ENCODE data around the gene DLG2.

Gene DLG2

GRCh38 chr11:83687787-83688186 lies 1939.4 kb downstream of the DLG2 start:
- no peaks in the 10 kb centered on the region for H3K36me3 ChIP-seq (ENCODE audit: insufficient read depth, low read length)
- H3K4me1 ChIP-seq (ENCODE audit: insufficient read depth, low read length): peaks cover 9% of the 10 kb centered on the region
- no peak overlapping the region for H3K4me3 ChIP-seq (ENCODE audit: low read length)
- H3K9me3 ChIP-seq (ENCODE audit: low read length): no peaks in the 10 kb centered on the region
- no peaks in the 10 kb centered on the region for H3K27me3 ChIP-seq (ENCODE audit: insufficient read depth, low read length)
- H2AFZ ChIP-seq (ENCODE audit: low read depth, low read length): no peak overlapping the region

GRCh38 chr11:83685730-83686129 lies 1941.4 kb downstream of the DLG2 start:
- Histone ChIP-seq H3K4me3 (ENCODE audit: low read length) (no peak overlapping the region), H3K4me1 (ENCODE audit: insufficient read depth, low read length) (peaks cover 24% of the 10 kb centered on the region), H3K27me3 (ENCODE audit: insufficient read depth, low read length) (no peaks in the 10 kb centered on the region), H2AFZ (ENCODE audit: low read depth, low read length) (no peak overlapping the region), H3K36me3 (ENCODE audit: insufficient read depth, low read length) (no peaks in the 10 kb centered on the region), H3K9me3 (ENCODE audit: low read length) (no peaks in the 10 kb centered on the region)

DNA sequence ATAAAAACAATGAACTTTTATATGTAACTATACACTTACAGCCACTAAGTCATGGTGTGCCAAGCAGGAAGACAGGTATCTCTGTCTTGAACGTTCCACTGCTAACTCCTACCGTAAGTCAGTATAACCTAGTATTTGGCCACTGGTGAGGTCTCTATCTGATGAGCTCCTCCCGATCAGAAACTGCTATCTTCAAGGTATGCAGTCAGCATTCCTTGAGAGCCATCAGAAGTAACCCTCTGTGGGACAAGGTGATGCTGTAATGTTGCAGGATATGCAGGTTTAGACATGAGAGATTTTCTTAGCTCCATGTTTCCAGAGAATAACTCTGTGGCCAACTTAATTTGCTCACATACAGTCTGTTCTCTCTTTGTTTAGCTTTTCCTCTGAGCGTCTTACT lies 1943.1 kb downstream of the DLG2 start:
- Histone ChIP-seq H3K4me1 (ENCODE audit: insufficient read depth, low read length) (peaks cover 30% of the 10 kb centered on the region), H2AFZ (ENCODE audit: low read depth, low read length) (no peak overlapping the region), H3K4me3 (ENCODE audit: low read length) (no peak overlapping the region), H3K36me3 (ENCODE audit: insufficient read depth, low read length) (no peaks in the 10 kb centered on the region), H3K9me3 (ENCODE audit: low read length) (no peaks in the 10 kb centered on the region), H3K27me3 (ENCODE audit: insufficient read depth, low read length) (no peaks in the 10 kb centered on the region)

DNA sequence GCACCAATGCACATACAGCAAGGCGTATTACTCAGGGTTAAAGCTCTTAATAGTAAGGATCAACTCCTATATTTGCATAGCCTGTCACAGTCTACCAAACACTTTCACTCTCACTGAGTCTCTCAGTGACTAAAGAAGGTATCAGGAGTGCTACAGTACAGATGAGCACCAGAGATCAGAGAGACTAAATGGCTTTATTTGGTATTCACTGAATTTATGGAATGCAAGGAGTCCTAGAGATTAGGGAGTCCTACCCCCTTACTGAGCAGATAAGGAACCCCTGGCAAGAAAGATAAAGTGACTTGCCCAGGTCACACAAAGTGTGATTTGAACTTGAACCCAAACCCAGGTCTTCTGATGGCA lies 1944.6 kb downstream of the DLG2 start:
- no peak overlapping the region for H2AFZ ChIP-seq (ENCODE audit: low read depth, low read length)
- no peaks in the 10 kb centered on the region for H3K27me3 ChIP-seq (ENCODE audit: insufficient read depth, low read length)
- no peaks in the 10 kb centered on the region for H3K9me3 ChIP-seq (ENCODE audit: low read length)
- H3K36me3 ChIP-seq (ENCODE audit: insufficient read depth, low read length): no peaks in the 10 kb centered on the region
- H3K4me1 ChIP-seq (ENCODE audit: insufficient read depth, low read length): peaks cover 24% of the 10 kb centered on the region
- H3K4me3 ChIP-seq (ENCODE audit: low read length): no peak overlapping the region

GRCh38 chr11:83681906-83682610 lies 1945.1 kb downstream of the DLG2 start:
- Histone ChIP-seq H3K36me3 (ENCODE audit: insufficient read depth, low read length) (no peaks in the 10 kb centered on the region), H3K9me3 (ENCODE audit: low read length) (no peaks in the 10 kb centered on the region), H3K27me3 (ENCODE audit: insufficient read depth, low read length) (no peaks in the 10 kb centered on the region), H2AFZ (ENCODE audit: low read depth, low read length) (peak overlapping the region; percentile 15), H3K4me1 (ENCODE audit: insufficient read depth, low read length) (peaks cover 24% of the 10 kb centered on the region), H3K4me3 (ENCODE audit: low read length) (no peak overlapping the region)

DNA sequence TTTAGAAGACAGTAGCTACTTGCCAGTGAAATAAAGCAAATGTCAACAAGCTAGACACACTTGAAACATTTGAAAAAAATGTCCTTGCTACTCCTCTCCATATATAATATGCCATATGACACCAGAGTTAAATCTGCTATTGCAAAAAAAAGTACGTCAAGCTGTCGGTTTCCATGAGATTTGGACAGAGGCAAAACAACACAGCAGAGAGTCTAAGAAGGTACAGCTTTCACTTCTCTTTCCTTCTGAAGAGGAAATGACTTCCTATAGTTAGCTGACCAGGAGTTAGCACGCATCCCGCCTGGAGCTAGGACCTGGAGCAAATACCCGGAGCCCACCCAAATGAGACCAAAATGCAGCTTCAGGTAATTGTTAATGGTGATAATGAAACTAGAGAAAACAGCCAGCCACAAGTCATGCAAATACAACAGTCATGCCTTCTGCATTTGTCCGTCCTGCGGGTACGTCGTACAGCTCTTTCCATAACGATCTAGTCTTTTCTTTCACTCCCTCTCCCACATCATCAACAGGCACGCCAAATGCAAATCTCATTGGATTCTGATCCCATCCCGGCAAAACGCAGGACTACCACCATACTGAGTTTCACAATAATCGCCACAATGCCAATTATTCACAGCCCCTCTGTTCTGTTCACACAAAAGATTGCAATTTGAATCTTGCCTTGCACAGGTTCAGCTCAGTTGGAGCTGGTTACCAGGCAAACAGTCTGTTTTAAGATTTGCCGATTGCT lies 1945.9 kb downstream of the DLG2 start:
- Histone ChIP-seq H2AFZ (ENCODE audit: low read depth, low read length) (peak overlapping the region; percentile 15), H3K4me1 (ENCODE audit: insufficient read depth, low read length) (peaks cover 24% of the 10 kb centered on the region), H3K4me3 (ENCODE audit: low read length) (peak overlapping the region; percentile 33), H3K36me3 (ENCODE audit: insufficient read depth, low read length) (no peaks in the 10 kb centered on the region), H3K27me3 (ENCODE audit: insufficient read depth, low read length) (no peaks in the 10 kb centered on the region), H3K9me3 (ENCODE audit: low read length) (no peaks in the 10 kb centered on the region)

DNA sequence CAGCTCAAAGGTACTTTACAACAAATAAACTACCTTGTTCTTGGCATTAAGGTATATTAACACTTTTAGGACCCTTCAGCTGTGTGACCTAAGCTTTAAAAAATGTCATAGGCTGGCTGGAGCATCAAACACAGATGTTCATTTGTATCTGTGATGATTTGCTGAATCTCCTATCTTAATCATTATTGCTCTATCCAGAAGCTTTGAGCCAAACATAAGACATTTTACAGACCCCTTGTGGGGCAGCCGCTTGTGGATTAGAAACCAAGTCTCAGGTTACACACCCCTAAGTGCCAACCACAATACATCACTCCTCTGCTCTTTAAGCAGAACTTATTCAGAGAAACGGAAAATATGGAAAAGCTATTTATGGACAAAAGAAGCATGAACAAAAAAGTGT lies 1946.8 kb downstream of the DLG2 start:
- H3K4me1 ChIP-seq (ENCODE audit: insufficient read depth, low read length): peaks cover 24% of the 10 kb centered on the region

DNA sequence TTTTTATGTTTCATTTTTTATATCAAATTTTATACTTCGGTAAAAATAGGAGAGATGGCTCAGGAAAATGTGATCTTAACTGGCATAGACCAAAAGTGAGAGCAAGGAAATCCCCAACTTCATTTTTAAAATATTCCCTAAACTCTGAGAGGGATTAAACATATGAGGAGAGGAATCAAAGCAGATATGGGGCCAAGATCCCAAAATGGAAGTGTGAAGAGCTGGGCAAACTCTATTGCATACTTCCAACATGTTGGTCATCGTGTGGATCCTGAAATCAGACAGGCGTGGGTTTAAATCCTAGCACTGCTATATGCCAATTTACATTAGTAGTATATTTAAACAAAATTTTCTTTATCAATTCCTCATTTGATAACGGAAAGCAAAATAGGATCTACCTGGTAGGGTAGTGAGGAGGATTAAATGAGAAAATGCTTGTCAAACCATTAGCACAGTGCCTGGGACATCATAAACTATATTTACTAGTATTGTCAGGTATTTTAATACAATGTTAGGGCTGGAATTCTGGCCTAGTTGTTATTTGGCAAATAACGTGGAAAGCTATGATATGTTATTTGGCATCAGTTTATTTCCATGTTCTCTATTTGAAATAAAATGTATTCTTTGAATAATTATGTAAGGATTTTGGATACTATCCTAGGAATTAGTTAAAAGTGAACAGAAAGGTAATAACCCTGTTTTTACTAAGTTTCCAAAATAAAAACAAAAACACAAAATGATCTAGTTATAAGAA lies 1948.1 kb downstream of the DLG2 start:
- H3K36me3 ChIP-seq (ENCODE audit: insufficient read depth, low read length): no peaks in the 10 kb centered on the region
- H3K9me3 ChIP-seq (ENCODE audit: low read length): no peaks in the 10 kb centered on the region
- H3K27me3 ChIP-seq (ENCODE audit: insufficient read depth, low read length): no peaks in the 10 kb centered on the region
- no peak overlapping the region for H3K4me3 ChIP-seq (ENCODE audit: low read length)
- peaks cover 24% of the 10 kb centered on the region for H3K4me1 ChIP-seq (ENCODE audit: insufficient read depth, low read length)
- no peak overlapping the region for H2AFZ ChIP-seq (ENCODE audit: low read depth, low read length)

More for the DNA sequence above, 1946.8 kb downstream of the DLG2 start:
- Histone ChIP-seq H3K36me3 (ENCODE audit: insufficient read depth, low read length) (no peaks in the 10 kb centered on the region), H3K9me3 (ENCODE audit: low read length) (no peaks in the 10 kb centered on the region), H2AFZ (ENCODE audit: low read depth, low read length) (peak overlapping the region; percentile 15), H3K27me3 (ENCODE audit: insufficient read depth, low read length) (no peaks in the 10 kb centered on the region), H3K4me3 (ENCODE audit: low read length) (no peak overlapping the region)

DNA sequence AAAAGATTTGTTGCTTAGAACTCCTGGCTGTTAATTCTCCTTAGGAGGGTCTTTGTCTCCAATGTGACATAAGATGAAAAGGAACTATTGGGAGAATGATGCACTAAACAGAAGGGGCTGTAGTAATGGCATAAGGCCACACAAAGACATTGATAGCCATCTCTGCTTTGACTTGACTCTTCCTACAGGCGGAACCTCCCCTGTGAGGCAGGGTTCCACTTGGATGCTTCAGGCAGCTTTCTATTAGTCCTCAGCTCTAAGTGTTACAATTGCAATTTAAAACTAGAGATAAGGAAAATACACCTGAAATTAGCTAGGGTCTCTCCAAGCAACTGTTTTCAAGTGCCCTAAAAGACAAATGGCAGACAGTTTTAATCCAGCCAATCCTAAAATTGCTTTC lies 1949.4 kb downstream of the DLG2 start:
- H3K4me3 ChIP-seq (ENCODE audit: low read length): no peak overlapping the region
- H3K27me3 ChIP-seq (ENCODE audit: insufficient read depth, low read length): no peaks in the 10 kb centered on the region
- H3K9me3 ChIP-seq (ENCODE audit: low read length): no peaks in the 10 kb centered on the region
- peaks cover 24% of the 10 kb centered on the region for H3K4me1 ChIP-seq (ENCODE audit: insufficient read depth, low read length)
- no peak overlapping the region for H2AFZ ChIP-seq (ENCODE audit: low read depth, low read length)
- no peaks in the 10 kb centered on the region for H3K36me3 ChIP-seq (ENCODE audit: insufficient read depth, low read length)

DNA sequence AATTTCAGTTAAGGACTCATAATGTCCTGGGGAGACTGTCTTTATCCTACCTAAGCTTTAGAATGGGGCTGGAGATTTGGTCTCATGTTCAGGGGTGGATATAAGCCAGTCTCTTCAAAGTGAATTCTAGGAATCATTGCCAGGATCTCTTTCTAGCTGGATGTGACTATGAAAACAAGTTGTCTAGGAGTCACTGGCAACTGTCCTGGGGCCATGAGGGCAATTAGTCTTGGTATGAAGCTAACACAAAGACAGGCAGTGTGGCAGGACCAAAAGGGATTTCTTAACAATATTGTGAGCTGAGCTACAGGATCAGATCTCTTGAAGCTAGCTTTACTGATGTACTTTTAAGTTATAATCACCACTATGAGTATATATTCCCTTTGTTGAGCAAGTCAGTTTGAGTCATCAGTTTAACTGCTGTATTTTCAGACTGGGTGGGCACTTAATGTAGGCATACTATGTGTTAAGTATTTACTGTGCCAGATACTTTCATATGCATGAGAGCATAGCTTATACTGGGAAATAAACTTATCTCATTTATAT lies 1951.0 kb downstream of the DLG2 start:
- peaks cover 10% of the 10 kb centered on the region for H3K4me1 ChIP-seq (ENCODE audit: insufficient read depth, low read length)
- H3K9me3 ChIP-seq (ENCODE audit: low read length): no peaks in the 10 kb centered on the region
- H2AFZ ChIP-seq (ENCODE audit: low read depth, low read length): no peak overlapping the region
- H3K36me3 ChIP-seq (ENCODE audit: insufficient read depth, low read length): no peaks in the 10 kb centered on the region
- H3K4me3 ChIP-seq (ENCODE audit: low read length): no peak overlapping the region
- H3K27me3 ChIP-seq (ENCODE audit: insufficient read depth, low read length): no peaks in the 10 kb centered on the region

GRCh38 chr11:83674102-83674896 lies 1952.8 kb downstream of the DLG2 start:
- H3K9me3 ChIP-seq (ENCODE audit: low read length): no peaks in the 10 kb centered on the region
- H3K27me3 ChIP-seq (ENCODE audit: insufficient read depth, low read length): no peaks in the 10 kb centered on the region
- H2AFZ ChIP-seq (ENCODE audit: low read depth, low read length): no peak overlapping the region
- H3K4me1 ChIP-seq (ENCODE audit: insufficient read depth, low read length): no peaks in the 10 kb centered on the region
- no peak overlapping the region for H3K4me3 ChIP-seq (ENCODE audit: low read length)
- no peaks in the 10 kb centered on the region for H3K36me3 ChIP-seq (ENCODE audit: insufficient read depth, low read length)

DNA sequence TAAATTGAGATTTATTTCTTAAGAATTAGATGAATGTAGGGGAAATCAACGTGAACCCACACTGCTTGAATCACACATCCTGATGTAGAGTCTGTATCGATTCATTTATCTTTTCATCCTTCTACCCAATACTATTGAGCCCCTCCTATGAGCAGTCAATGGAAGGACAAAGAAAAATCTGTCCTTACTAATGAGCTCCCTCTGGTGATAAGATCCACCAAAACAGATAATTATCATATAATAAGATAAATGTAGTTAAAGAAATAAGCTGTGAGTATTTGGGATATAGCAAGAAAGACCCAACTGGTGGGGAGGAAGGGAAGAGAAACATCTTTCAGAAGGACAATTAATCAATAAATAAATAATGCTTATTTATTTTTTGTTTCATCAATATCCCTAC lies 1955.9 kb downstream of the DLG2 start:
- Histone ChIP-seq H3K36me3 (ENCODE audit: insufficient read depth, low read length) (no peaks in the 10 kb centered on the region), H3K9me3 (ENCODE audit: low read length) (no peaks in the 10 kb centered on the region), H3K4me3 (ENCODE audit: low read length) (no peak overlapping the region), H3K4me1 (ENCODE audit: insufficient read depth, low read length) (no peaks in the 10 kb centered on the region), H2AFZ (ENCODE audit: low read depth, low read length) (no peak overlapping the region), H3K27me3 (ENCODE audit: insufficient read depth, low read length) (no peaks in the 10 kb centered on the region)

Measured in neuron (in vitro differentiated cells).